Coronary artery (tissue), 2 donors: ENCODE results near the gene LIG1.

ENCODE experiments used
- DNase-seq: peaks from one replicate; pipeline ENCODE4 v3.0.0-alpha.2; 2017; ENCODE audit warnings: low spot score
- H3K27ac ChIP-seq, 2 donors: fragments of 200-600 bp; sonication (generic); one replicate each; pipeline ENCODE4 v1.5.1; 2016 to 2019
- H3K4me3 ChIP-seq: fragments of 200-600 bp; sonication (generic); 2 replicates; pipeline ENCODE4 v1.5.1; 2016; ENCODE audit warnings: mild to moderate bottlenecking, moderate library complexity
- CTCF ChIP-seq: fragments of 200-600 bp; sonication (generic); IDR thresholded peaks from one replicate; pipeline ENCODE4 v1.5.1; 2019; ENCODE audit warnings: antibody characterized with exemption

The LIG1 gene

DNA sequence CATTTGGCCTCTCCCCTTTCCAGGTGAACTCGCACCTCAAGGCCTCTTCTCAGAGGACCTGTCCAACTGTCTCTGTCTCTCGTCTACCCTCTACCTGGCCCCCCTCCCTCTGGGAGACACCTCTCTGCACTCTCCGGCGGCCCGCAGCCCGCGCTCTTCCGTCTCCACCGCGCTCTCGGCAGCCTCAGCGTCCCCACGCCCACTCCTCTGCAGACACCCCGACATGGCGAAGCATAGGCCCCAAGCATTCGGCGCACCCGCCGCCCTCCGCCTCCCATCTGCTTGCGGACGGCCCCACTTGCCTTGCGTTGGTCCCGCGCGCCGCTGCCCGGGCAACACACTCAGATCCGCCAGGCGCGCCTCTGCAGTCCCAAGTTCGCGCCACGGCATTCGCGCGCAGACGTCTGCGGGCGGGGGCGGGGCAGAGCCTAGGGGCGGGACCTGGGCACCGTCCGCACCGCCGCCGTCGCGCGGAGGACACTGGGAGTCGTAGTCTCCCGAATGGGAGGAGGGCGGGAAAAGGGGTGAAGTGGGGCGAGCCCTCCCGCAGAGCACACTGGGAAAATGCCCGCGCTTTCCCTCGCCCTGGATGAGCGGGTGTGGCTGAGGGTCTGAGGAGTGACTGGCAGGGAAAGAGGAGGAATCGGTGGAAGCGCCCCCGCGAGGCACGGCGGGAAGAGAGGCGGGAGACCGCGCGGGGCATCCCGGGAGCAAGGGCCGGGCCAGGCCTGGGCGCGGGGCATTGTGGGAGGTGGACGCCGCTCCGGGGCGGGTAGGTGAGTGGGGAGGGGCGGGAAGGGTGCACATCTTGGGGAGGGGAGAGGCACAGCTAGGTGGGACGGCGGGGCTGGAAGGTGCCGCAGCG is at the start of gene LIG1, which contains the start of gene ZSWIM9:
Gene LIG1, minus strand, starts transcription at position 406 of the 865 bp plus-strand sequence. CDS start 4,778 bp downstream, outside the sequence.
Gene ZSWIM9, plus strand, starts transcription at position 742 of the 865 bp plus-strand sequence. CDS start 1,123 bp downstream, outside the sequence.
- Histone ChIP-seq H3K27ac (peak within 1 kb of the TSS; percentile 76 to 96), H3K4me3 (peak within 1 kb of the TSS; percentile 86)
- TF ChIP-seq CTCF: no peak
- peak; percentile 93 for DNase-seq

DNA sequence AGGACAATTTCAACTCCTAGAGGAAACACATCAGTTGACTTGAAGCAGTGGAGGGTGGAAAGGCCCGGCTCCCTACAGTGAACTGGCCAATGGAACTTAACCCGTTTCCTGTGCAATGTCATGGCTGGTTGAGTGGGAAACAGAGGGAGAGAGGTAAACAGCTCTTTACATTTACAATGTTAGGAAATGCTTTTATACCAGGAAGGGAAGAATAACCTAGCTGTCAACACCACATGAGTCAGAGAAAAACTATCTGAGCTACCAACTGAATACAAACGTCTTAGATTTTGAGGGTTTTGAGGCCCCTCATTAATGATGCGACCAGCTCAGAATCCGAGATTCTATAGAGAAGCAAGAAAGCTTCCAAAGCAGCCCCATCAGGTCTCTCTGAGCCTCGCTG is 48.9 kb upstream of the LIG1 start:
- no peak overlapping the region for H3K27ac ChIP-seq
- no peak for TF ChIP-seq CTCF
- no peak for DNase-seq
- no peak overlapping the region for H3K4me3 ChIP-seq

DNA sequence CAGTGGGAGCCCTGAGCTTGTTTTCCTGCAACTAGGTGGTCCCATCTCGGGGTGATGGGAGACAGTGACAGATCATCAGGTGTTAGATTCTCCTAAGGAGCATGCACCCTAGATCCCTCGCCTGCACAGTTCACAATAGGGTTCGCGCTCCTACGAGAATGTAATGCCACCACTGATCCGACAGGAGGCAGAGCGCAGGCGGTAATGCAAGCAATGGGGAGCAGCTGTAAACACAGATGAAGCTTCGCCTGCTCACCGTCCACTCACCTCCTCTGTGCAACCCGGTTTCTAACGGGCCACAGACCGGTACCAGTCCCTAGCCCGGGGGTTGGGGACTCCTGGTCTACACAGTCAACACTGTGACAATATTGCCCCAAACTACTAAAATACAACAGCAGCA is 46.8 kb upstream of the LIG1 start:
- no peak for DNase-seq
- H3K27ac ChIP-seq: no peak overlapping the region
- no peak overlapping the region for H3K4me3 ChIP-seq
- no peak for TF ChIP-seq CTCF

GRCh38 chr19:48213959-48214358 is 43.8 kb upstream of the LIG1 start:
- no peak overlapping the region for H3K27ac ChIP-seq
- TF ChIP-seq CTCF: no peak

DNA sequence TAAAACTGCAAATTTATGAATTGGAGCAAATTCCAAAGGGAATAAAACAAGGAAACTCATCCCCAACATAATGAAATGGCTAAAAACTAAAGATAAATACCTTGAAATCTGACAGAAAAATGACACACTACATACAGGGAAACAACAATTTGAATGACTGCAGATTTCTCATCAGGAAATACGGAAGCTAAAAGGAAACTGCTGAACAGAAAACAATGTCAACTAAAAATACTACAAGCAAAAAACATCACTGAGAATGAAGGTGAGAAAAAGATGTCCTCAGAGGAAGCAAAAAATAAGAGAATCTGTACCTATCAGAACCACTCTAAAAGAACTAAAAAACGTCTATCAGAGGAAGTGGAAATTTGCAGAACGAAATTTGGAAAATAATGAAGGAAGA is 39.9 kb upstream of the LIG1 start:
- TF ChIP-seq CTCF: no peak
- DNase-seq: no peak
- no peak overlapping the region for H3K27ac ChIP-seq

More at GRCh38 chr19:48213959-48214358, 43.8 kb upstream of the LIG1 start:
- no peak for DNase-seq
- H3K4me3 ChIP-seq: no peak overlapping the region

DNA sequence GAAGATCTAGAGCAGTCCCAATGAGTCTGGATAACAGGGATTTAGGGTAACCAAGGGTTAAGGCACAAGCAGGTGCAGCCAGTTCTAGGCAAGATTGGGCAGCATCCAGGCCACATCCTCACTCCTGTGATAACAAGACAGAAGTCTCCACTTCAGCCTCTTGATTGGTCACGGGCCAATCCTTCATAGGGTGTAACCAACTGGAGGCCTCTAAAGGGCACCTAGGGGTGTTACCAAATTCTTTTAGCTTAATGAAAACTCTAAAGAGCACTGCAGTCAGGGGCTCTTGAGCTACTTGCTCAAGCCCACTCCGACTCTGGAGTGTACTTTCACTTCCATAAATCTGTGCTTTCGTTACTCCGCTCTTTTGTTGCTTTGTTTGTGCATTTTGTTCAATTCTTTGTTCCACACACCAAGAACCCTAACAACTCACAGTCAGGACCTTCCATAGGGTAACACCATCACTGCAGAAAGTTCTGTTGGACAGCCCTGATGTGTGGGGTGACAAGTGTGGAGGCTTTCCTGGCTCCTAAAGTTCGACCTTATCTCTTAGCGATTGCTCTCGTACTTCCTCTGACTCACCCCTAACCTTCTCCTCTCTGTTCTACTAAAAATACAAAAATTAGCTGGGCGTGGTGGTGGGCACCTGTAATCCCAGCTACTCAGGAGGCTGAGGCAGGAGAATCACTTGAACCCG is 36.4 kb upstream of the LIG1 start:
- no peak overlapping the region for H3K27ac ChIP-seq
- TF ChIP-seq CTCF: no peak
- no peak for DNase-seq

More for the DNA sequence above, 39.9 kb upstream of the LIG1 start:
- H3K4me3 ChIP-seq: no peak overlapping the region

More for the DNA sequence above, 36.4 kb upstream of the LIG1 start:
- no peak overlapping the region for H3K4me3 ChIP-seq
